PC-3 (cell line): ENCODE measurements around the gene ABCA3.

Source experiments
- CTCF ChIP-seq: fragments of 300-600 bp; sonication (generic); conservative IDR thresholded peaks from 2 replicates; pipeline ENCODE4 v1.5.1; 2017; ENCODE audit warnings: antibody characterized with exemption, low read depth, mild to moderate bottlenecking, low read length
- EZH2phosphoT487 ChIP-seq: fragments of 300-600 bp; sonication (generic); IDR thresholded peaks from 2 replicates; pipeline ENCODE4 v1.6.1; 2018; ENCODE audit warnings: mild to moderate bottlenecking, antibody characterized with exemption, low read length, borderline replicate concordance

DNA sequence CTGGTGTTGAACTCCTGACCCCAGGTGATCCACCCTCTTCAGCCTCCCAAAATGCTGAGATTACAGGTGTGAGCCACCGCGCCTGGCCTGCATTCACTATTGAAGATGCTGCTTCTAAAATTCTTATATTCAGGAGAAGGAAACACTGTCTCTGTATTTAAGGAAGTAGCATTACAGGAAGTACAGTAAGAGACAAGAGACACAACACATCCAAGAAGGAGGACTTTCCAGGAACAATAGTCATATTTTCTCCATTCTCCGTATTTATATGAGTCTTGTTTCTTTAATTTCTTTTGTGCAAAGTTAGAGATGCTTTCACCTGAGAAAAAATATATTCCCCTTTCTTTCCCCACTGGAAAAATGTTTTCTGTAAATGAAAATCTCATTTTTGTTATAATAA, 18.3 kb upstream of the ABCA3 start:
- no peak for TF ChIP-seq CTCF
- no peak for TF ChIP-seq EZH2phosphoT487
